GM12872 (cell line): ENCODE data around the gene OR56A5.

ENCODE experiments used
- CTCF ChIP-seq: IDR thresholded peaks from 3 replicates; pipeline ENCODE4 v1.5.1; 2011; ENCODE audit warnings: low read depth, mild to moderate bottlenecking, low read length, moderate library complexity; ENCODE audit not compliant: insufficient read depth

The OR56A5 gene

GRCh38 chr11:5923427-5923776, 44.9 kb downstream of the OR56A5 start:
- TF ChIP-seq CTCF = no peak

GRCh38 chr11:5922749-5923426, 45.4 kb downstream of the OR56A5 start:
- no peak for TF ChIP-seq CTCF
